Naive thymus-derived CD4-positive, alpha-beta T cell (primary cell): ENCODE measurements around the gene SPATA33. TPM values are rescaled to one million over a fixed set of nuclear protein-coding genes. Genes with fewer than 3 reads are reported as not detected.

Source experiments
- ATAC-seq: fragments of 150-1000 bp; cut with Tn5 transposase; 2 replicates; pipeline ENCODE4 v1.10.0; 2021; ENCODE audit warnings: mild to moderate bottlenecking, moderate library complexity
- CTCF ChIA-PET: fragments of 350-600 bp; sonication (Branson Sonifier 250); formaldehyde crosslinking; loops from one replicate; lab custom pipeline; 2021; ENCODE audit warnings: antibody characterized with exemption; lab: Charles Lee
- POLR2A ChIA-PET: fragments of 350-600 bp; sonication (Branson Sonifier 250); formaldehyde crosslinking; loops from one replicate; lab custom pipeline; 2021; ENCODE audit warnings: antibody characterized with exemption, inconsistent platforms; lab: Charles Lee
- DNase-seq, 9 donors: peaks; one replicate each; pipeline versions ENCODE4 v3.0.0 to v3.0.0-alpha.2; 2020 to 2022; ENCODE audit warnings: mixed read lengths in 1 of 9
- H3K27ac ChIP-seq: one replicate; pipeline ENCODE4 v1.7.0; 2013; ENCODE audit warnings: mild to moderate bottlenecking, low read depth, low read length, moderate library complexity
- H3K27me3 ChIP-seq, 2 donors: one replicate each; pipeline ENCODE4 v1.7.0; 2013; ENCODE audit warnings: low read length in 2 of 2, mild to moderate bottlenecking in 2 of 2, moderate library complexity in 2 of 2; ENCODE audit not compliant: control insufficient read depth in 2 of 2, insufficient read depth in 2 of 2
- H3K36me3 ChIP-seq, 3 experiments: 1 replicate in 2 of 3; 2 replicates in 1 of 3; pipeline ENCODE4 v1.7.0; 2013; ENCODE audit warnings: low read length in 3 of 3, mild to moderate bottlenecking in 3 of 3, moderate library complexity in 1 of 3; ENCODE audit not compliant: insufficient read depth in 3 of 3, control insufficient read depth in 2 of 3
- H3K4me1 ChIP-seq, 2 donors: one replicate each; pipeline ENCODE4 v1.7.0; 2013; ENCODE audit warnings: low read length in 2 of 2, mild to moderate bottlenecking in 2 of 2, moderate library complexity in 1 of 2; ENCODE audit not compliant: control insufficient read depth in 2 of 2, insufficient read depth in 2 of 2
- H3K4me3 ChIP-seq: 2 replicates; pipeline ENCODE4 v1.7.0; 2013; ENCODE audit warnings: mild to moderate bottlenecking, low read length
- H3K9me3 ChIP-seq, 3 experiments: 1 replicate in 2 of 3; 2 replicates in 1 of 3; pipeline ENCODE4 v1.7.0; 2013; ENCODE audit warnings: low read length in 3 of 3; ENCODE audit not compliant: control insufficient read depth in 2 of 3
- H3K27ac Mint-ChIP-seq, 9 donors: one replicate each; pipeline ENCODE4 v1.8.0; 2020 to 2022; ENCODE audit warnings: mixed read lengths in 9 of 9, mild to moderate bottlenecking in 8 of 9, moderate library complexity in 5 of 9, inconsistent platforms in 2 of 9
- H3K27me3 Mint-ChIP-seq, 5 donors: one replicate each; pipeline ENCODE4 v1.8.0; 2021 to 2022; ENCODE audit warnings: mixed read lengths in 5 of 5, mild to moderate bottlenecking in 1 of 5
- H3K36me3 Mint-ChIP-seq, 5 donors: one replicate each; pipeline ENCODE4 v1.8.0; 2020 to 2022; ENCODE audit warnings: mixed read lengths in 5 of 5, mild to moderate bottlenecking in 3 of 5, inconsistent platforms in 1 of 5
- H3K4me1 Mint-ChIP-seq, 7 donors: one replicate each; pipeline ENCODE4 v1.8.0; 2020 to 2022; ENCODE audit warnings: mixed read lengths in 7 of 7, mild to moderate bottlenecking in 3 of 7, inconsistent platforms in 1 of 7
- H3K4me3 Mint-ChIP-seq, 10 donors: one replicate each; pipeline ENCODE4 v1.8.0; 2020 to 2022; ENCODE audit warnings: mild to moderate bottlenecking in 10 of 10, mixed read lengths in 10 of 10, moderate library complexity in 6 of 10, inconsistent platforms in 2 of 10
- H3K9me3 Mint-ChIP-seq, 11 donors: one replicate each; pipeline ENCODE4 v1.8.0; 2020 to 2022; ENCODE audit warnings: mixed read lengths in 11 of 11, mild to moderate bottlenecking in 4 of 11, inconsistent platforms in 1 of 11, moderate library complexity in 1 of 11
- intact Hi-C, 2 donors: fragments of 100-400 bp; cut with micrococcal nuclease; formaldehyde crosslinking; loops; one replicate each; pipeline ENCODE4 v1.15.1; 2023
- polyA plus RNA-seq, 2 donors: library from polyadenylated mRNA; unstranded; fragments of 300-500 nt; fragmentation: Illumina TruSeq; gene quantifications; one replicate each; pipeline ENCODE4 v1.2.3, GENCODE V29; 2021
- total RNA-seq, 6 experiments: library from RNA in 5 of 6; stranded (reverse) in 5 of 6; gene quantifications; 1 replicate in 5 of 6; 2 replicates in 1 of 6; pipeline ENCODE4 v1.2.3 and lab custom pipeline; 2021 to 2026

SPATA33 gene
- total and polyA plus RNA-seq, 7 experiments from 2014 or later = 2.4 to 17.0 (median 6.6) TPM

- Mint-ChIP-seq H3K27ac (no peak overlapping the region), H3K4me3 (no peak overlapping the region), H3K36me3 (peaks cover 0 to 4% (median 0%) of the 10 kb centered on the region in 5 donors), H3K4me1 (peaks cover 6 to 23% (median 17%) of the 10 kb centered on the region in 7 donors), H3K27me3 (peaks cover 0 to 5% (median 0%) of the 10 kb centered on the region in 5 donors), H3K9me3 (peaks cover 0 to 8% (median 0%) of the 10 kb centered on the region in 11 donors)
- H3K9me3 ChIP-seq = no peaks in the 10 kb centered on the region
- no peaks in the 10 kb centered on the region for H3K27me3 ChIP-seq
- no peak overlapping the region for H3K27ac ChIP-seq
- no peak for DNase-seq
- H3K36me3 ChIP-seq = no peaks in the 10 kb centered on the region
- ChIA-PET CTCF (no interaction called here), POLR2A (interaction anchor here (1.2 kb wide), 1 partner anchor 80 kb away, joined by 5 read pairs; no protein-coding TSS in a partner anchor)
- no peak overlapping the region for H3K4me3 ChIP-seq
- H3K4me1 ChIP-seq = peaks cover 0 to 10% of the 10 kb centered on the region in 2 donors
- intact Hi-C loops = no loop called here
- no peak for ATAC-seq
Observed at GRCh38 chr16:89613954-89614459, 43.6 kb upstream of the SPATA33 start.

- intact Hi-C loops = no loop called here
- no peak for DNase-seq
- Mint-ChIP-seq H3K27me3 (peaks cover 0 to 5% (median 0%) of the 10 kb centered on the region in 5 donors), H3K4me1 (peaks cover 6 to 23% (median 17%) of the 10 kb centered on the region in 7 donors), H3K4me3 (no peak overlapping the region), H3K9me3 (peaks cover 0 to 8% (median 0%) of the 10 kb centered on the region in 11 donors), H3K27ac (peak overlapping the region in 1 of 9 donors; percentile 1), H3K36me3 (peaks cover 0 to 4% (median 0%) of the 10 kb centered on the region in 5 donors)
- no peaks in the 10 kb centered on the region for H3K9me3 ChIP-seq
- ChIA-PET CTCF (no interaction called here), POLR2A (interaction anchor here (1.2 kb wide), 1 partner anchor 82 kb away, joined by 5 read pairs; no protein-coding TSS in a partner anchor)
- peaks cover 0 to 10% of the 10 kb centered on the region in 2 donors for H3K4me1 ChIP-seq
- H3K27ac ChIP-seq = no peak overlapping the region
- no peaks in the 10 kb centered on the region for H3K36me3 ChIP-seq
- H3K27me3 ChIP-seq = no peaks in the 10 kb centered on the region
- no peak overlapping the region for H3K4me3 ChIP-seq
- no peak for ATAC-seq
Observed at GRCh38 chr16:89615176-89615575, 42.5 kb upstream of the SPATA33 start.

- no peaks in the 10 kb centered on the region for H3K36me3 ChIP-seq
- H3K27me3 Mint-ChIP-seq = peaks cover 0 to 5% (median 0%) of the 10 kb centered on the region in 5 donors
- H3K9me3 Mint-ChIP-seq = peaks cover 0 to 8% (median 0%) of the 10 kb centered on the region in 11 donors
- ChIA-PET POLR2A (interaction anchor here (1.2 kb wide), 1 partner anchor 82 kb away, joined by 5 read pairs; no protein-coding TSS in a partner anchor), CTCF (no interaction called here)
- peaks cover 0 to 4% (median 0%) of the 10 kb centered on the region in 5 donors for H3K36me3 Mint-ChIP-seq
- ATAC-seq (peak; percentile 36), DNase-seq (peak in 5 of 9 donors; percentile 12 to 45 (median 22))
- H3K4me3 Mint-ChIP-seq = no peak overlapping the region
- peaks cover 6 to 23% (median 17%) of the 10 kb centered on the region in 7 donors for H3K4me1 Mint-ChIP-seq
- H3K4me1 ChIP-seq = peaks cover 0 to 10% of the 10 kb centered on the region in 2 donors
- no peak overlapping the region for H3K4me3 ChIP-seq
- intact Hi-C loops = no loop called here
- no peaks in the 10 kb centered on the region for H3K27me3 ChIP-seq
- no peaks in the 10 kb centered on the region for H3K9me3 ChIP-seq
- H3K27ac Mint-ChIP-seq = peak overlapping the region in 2 of 9 donors; percentile 19 to 76
- H3K27ac ChIP-seq = no peak overlapping the region
Observed at GRCh38 chr16:89615596-89616090, 42.0 kb upstream of the SPATA33 start.

GRCh38 chr16:89616623-89617022 is 41.0 kb upstream of the SPATA33 start:
- intact Hi-C loops = no loop called here
- H3K36me3 Mint-ChIP-seq = peaks cover 0 to 4% (median 0%) of the 10 kb centered on the region in 5 donors
- peak overlapping the region in 8 of 10 donors; percentile 37 to 76 (median 60) for H3K4me3 Mint-ChIP-seq
- Histone ChIP-seq H3K4me1 (peaks cover 0 to 10% of the 10 kb centered on the region in 2 donors), H3K27me3 (no peaks in the 10 kb centered on the region), H3K9me3 (no peaks in the 10 kb centered on the region), H3K36me3 (no peaks in the 10 kb centered on the region), H3K27ac (no peak overlapping the region), H3K4me3 (no peak overlapping the region)
- H3K27ac Mint-ChIP-seq = peak overlapping the region; percentile 76 to 88 (median 83)
- DNase-seq (peak in 6 of 9 donors; percentile 22 to 45 (median 32)), ATAC-seq (no peak)
- peaks cover 6 to 23% (median 17%) of the 10 kb centered on the region in 7 donors for H3K4me1 Mint-ChIP-seq
- ChIA-PET POLR2A (no interaction called here), CTCF (no interaction called here)
- H3K27me3 Mint-ChIP-seq = peaks cover 0 to 5% (median 0%) of the 10 kb centered on the region in 5 donors
- H3K9me3 Mint-ChIP-seq = peaks cover 0 to 8% (median 0%) of the 10 kb centered on the region in 11 donors

- Histone ChIP-seq H3K9me3 (no peaks in the 10 kb centered on the region), H3K27ac (no peak overlapping the region), H3K4me1 (peaks cover 0 to 10% of the 10 kb centered on the region in 2 donors), H3K4me3 (no peak overlapping the region), H3K27me3 (no peaks in the 10 kb centered on the region), H3K36me3 (no peaks in the 10 kb centered on the region)
- ChIA-PET POLR2A (no interaction called here), CTCF (no interaction called here)
- no peak for DNase-seq
- Mint-ChIP-seq H3K36me3 (peaks cover 0 to 4% (median 0%) of the 10 kb centered on the region in 5 donors), H3K27me3 (peaks cover 0 to 5% (median 0%) of the 10 kb centered on the region in 5 donors), H3K27ac (peak overlapping the region; percentile 76 to 88 (median 83)), H3K9me3 (peaks cover 0 to 8% (median 0%) of the 10 kb centered on the region in 11 donors), H3K4me3 (peak overlapping the region in 7 of 10 donors; percentile 25 to 76 (median 61)), H3K4me1 (peaks cover 6 to 23% (median 17%) of the 10 kb centered on the region in 7 donors)
- ATAC-seq = peak; percentile 26
- intact Hi-C loops = no loop called here
Observed at GRCh38 chr16:89617036-89617435, 40.6 kb upstream of the SPATA33 start.

- no peaks in the 10 kb centered on the region for H3K9me3 ChIP-seq
- Mint-ChIP-seq H3K4me1 (peaks cover 6 to 18% (median 13%) of the 10 kb centered on the region in 7 donors), H3K4me3 (no peak overlapping the region), H3K36me3 (peaks cover 0 to 4% (median 0%) of the 10 kb centered on the region in 5 donors), H3K9me3 (peaks cover 0 to 8% (median 0%) of the 10 kb centered on the region in 11 donors), H3K27ac (no peak overlapping the region), H3K27me3 (peaks cover 0 to 4% (median 1%) of the 10 kb centered on the region in 5 donors)
- intact Hi-C loops = no loop called here
- no peak overlapping the region for H3K4me3 ChIP-seq
- no peak for ATAC-seq
- no peaks in the 10 kb centered on the region for H3K27me3 ChIP-seq
- CTCF ChIA-PET = no interaction called here
- H3K27ac ChIP-seq = no peak overlapping the region
- peaks cover 0 to 10% of the 10 kb centered on the region in 2 donors for H3K4me1 ChIP-seq
- H3K36me3 ChIP-seq = no peaks in the 10 kb centered on the region
- POLR2A ChIA-PET = no interaction called here
- DNase-seq = no peak
Observed at GRCh38 chr16:89618109-89618998, 39.3 kb upstream of the SPATA33 start.
